Loucy (cell line): ENCODE measurements around the gene TKT.

Experiments used
- H2AFZ ChIP-seq: fragments of 200-600 bp; sonication (generic); 2 replicates; pipeline ENCODE4 v1.6.0; 2016; ENCODE audit warnings: antibody characterized with exemption, mild to moderate bottlenecking, low read length, moderate library complexity
- H3F3A ChIP-seq: fragments of 200-600 bp; 2 replicates; pipeline ENCODE4 v1.6.0; 2016; ENCODE audit warnings: antibody characterized with exemption, low read depth, mild to moderate bottlenecking
- H3K27me3 ChIP-seq: fragments of 200-600 bp; sonication (generic); 2 replicates; pipeline ENCODE4 v1.6.1; 2014; ENCODE audit warnings: low read length, mild to moderate bottlenecking; ENCODE audit not compliant: insufficient read depth, poor library complexity, severe bottlenecking
- H3K36me3 ChIP-seq: fragments of 200-600 bp; sonication (generic); 2 replicates; pipeline ENCODE4 v1.6.1; 2016; ENCODE audit warnings: low read length; ENCODE audit not compliant: insufficient read depth
- H3K4me1 ChIP-seq: fragments of 200-600 bp; sonication (generic); 2 replicates; pipeline ENCODE4 v1.5.1; 2014; ENCODE audit warnings: low read length, mild to moderate bottlenecking; ENCODE audit not compliant: insufficient read depth, poor library complexity, severe bottlenecking
- H3K4me2 ChIP-seq: fragments of 200-600 bp; sonication (generic); 2 replicates; pipeline ENCODE4 v1.6.0; 2014; ENCODE audit warnings: antibody characterized with exemption, low read length, low read depth, mild to moderate bottlenecking; ENCODE audit not compliant: poor library complexity, severe bottlenecking
- H3K4me3 ChIP-seq: fragments of 200-600 bp; sonication (generic); 2 replicates; pipeline ENCODE4 v1.5.1; 2014; ENCODE audit warnings: low read length, mild to moderate bottlenecking, mixed read lengths; ENCODE audit not compliant: poor library complexity, severe bottlenecking
- H3K79me2 ChIP-seq: fragments of 200-600 bp; sonication (generic); 2 replicates; pipeline ENCODE4 v1.6.1; 2014; ENCODE audit warnings: low read length; ENCODE audit not compliant: insufficient read depth
- H3K9ac ChIP-seq: fragments of 200-600 bp; sonication (generic); 2 replicates; pipeline ENCODE4 v1.6.0; 2014; ENCODE audit warnings: mild to moderate bottlenecking, low read depth, low read length, moderate library complexity; ENCODE audit not compliant: poor library complexity, severe bottlenecking
- H3K9me2 ChIP-seq: fragments of 200-600 bp; sonication (generic); replicated peaks from 2 replicates; pipeline ENCODE4 v1.6.1; 2016; ENCODE audit warnings: low read depth, low read length, mixed read lengths
- H3K9me3 ChIP-seq: fragments of 200-600 bp; sonication (generic); 2 replicates; pipeline ENCODE4 v1.6.1; 2014; ENCODE audit warnings: mild to moderate bottlenecking, antibody characterized with exemption, low read length, low read depth; ENCODE audit not compliant: insufficient read depth
- H4K20me1 ChIP-seq: fragments of 200-600 bp; sonication (generic); 2 replicates; pipeline ENCODE4 v1.6.0; 2014; ENCODE audit warnings: antibody characterized with exemption, low read length, mild to moderate bottlenecking; ENCODE audit not compliant: insufficient read depth, poor library complexity, severe bottlenecking
- CTCF ChIP-seq: fragments of 200-600 bp; sonication (generic); conservative IDR thresholded peaks from 2 replicates; pipeline ENCODE4 v1.5.1; 2014; ENCODE audit warnings: mild to moderate bottlenecking, antibody characterized with exemption, low read length
- EZH2phosphoT487 ChIP-seq: fragments of 200-600 bp; IDR thresholded peaks from 2 replicates; pipeline ENCODE4 v1.6.1; 2018; ENCODE audit warnings: antibody characterized with exemption, mild to moderate bottlenecking, moderate library complexity, borderline replicate concordance

TKT gene

DNA sequence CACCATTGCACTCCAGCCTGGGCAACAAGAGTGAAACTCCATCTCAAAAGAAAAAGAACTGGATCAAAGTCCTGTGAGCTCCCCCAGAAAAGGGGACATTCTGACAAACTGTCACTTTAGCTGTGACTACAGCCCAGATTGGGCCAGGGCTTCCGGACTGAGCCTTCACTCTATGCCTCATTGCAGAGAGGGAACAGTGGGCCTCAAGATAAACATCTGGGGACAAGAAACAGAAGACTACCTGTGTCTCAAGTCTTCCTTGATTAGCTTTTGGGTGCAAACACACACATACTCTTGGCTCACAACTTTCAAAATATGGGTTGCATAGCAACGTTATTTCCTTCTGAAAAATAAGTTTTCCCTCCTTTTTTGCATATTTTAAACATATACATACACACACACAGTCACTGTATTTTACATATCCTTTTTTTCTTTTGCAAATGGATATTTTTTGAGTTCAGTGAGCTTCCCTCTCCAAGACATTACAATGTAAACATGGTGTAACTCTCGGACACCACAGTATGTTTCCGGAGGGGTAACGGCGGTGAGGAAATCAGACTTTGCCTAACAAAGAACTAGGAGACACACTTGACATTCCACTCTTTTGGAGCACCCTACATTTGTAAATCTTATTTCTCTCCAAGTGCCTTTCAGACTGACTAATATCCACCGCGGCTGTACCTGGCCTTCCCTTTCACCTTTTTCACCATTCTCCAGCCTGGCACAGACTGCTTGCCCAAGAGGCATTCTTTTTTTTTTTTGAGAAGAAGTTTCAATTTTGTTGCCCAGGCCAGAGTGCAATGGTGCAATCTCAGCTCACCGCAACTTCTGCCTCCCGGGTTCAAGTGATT is 3.5 kb downstream of the TKT start:
- H3K27me3 ChIP-seq: no peaks in the 10 kb centered on the region
- peak overlapping the region; percentile 92 for H3K4me3 ChIP-seq
- H3K9me3 ChIP-seq: no peaks in the 10 kb centered on the region
- no peaks in the 10 kb centered on the region for H3K9me2 ChIP-seq
- no peaks in the 10 kb centered on the region for H3K36me3 ChIP-seq
- H3K4me2 ChIP-seq: peak overlapping the region; percentile 99
- no peaks in the 10 kb centered on the region for H3F3A ChIP-seq
- H3K9ac ChIP-seq: no peak overlapping the region
- H2AFZ ChIP-seq: no peak overlapping the region
- H3K4me1 ChIP-seq: peaks cover 52% of the 10 kb centered on the region
- peaks cover 84% of the 10 kb centered on the region for H3K79me2 ChIP-seq
- peaks cover 70% of the 10 kb centered on the region for H4K20me1 ChIP-seq
- TF ChIP-seq CTCF (no peak), EZH2phosphoT487 (no peak)

- TF ChIP-seq CTCF (no peak), EZH2phosphoT487 (no peak)
- H3K4me2 ChIP-seq: peak overlapping the region; percentile 99
- peaks cover 52% of the 10 kb centered on the region for H3K4me1 ChIP-seq
- peaks cover 76% of the 10 kb centered on the region for H4K20me1 ChIP-seq
- H2AFZ ChIP-seq: no peak overlapping the region
- H3K9me3 ChIP-seq: no peaks in the 10 kb centered on the region
- H3K79me2 ChIP-seq: peaks cover 97% of the 10 kb centered on the region
- H3F3A ChIP-seq: no peaks in the 10 kb centered on the region
- H3K9ac ChIP-seq: peak overlapping the region; percentile 48
- peaks cover 4% of the 10 kb centered on the region; the same call in 1 of the 2 replicates for H3K36me3 ChIP-seq
- no peaks in the 10 kb centered on the region for H3K27me3 ChIP-seq
- peak overlapping the region; percentile 92 for H3K4me3 ChIP-seq
- H3K9me2 ChIP-seq: no peaks in the 10 kb centered on the region
Measured at GRCh38 chr3:53250881-53251605, 4.8 kb downstream of the TKT start.

DNA sequence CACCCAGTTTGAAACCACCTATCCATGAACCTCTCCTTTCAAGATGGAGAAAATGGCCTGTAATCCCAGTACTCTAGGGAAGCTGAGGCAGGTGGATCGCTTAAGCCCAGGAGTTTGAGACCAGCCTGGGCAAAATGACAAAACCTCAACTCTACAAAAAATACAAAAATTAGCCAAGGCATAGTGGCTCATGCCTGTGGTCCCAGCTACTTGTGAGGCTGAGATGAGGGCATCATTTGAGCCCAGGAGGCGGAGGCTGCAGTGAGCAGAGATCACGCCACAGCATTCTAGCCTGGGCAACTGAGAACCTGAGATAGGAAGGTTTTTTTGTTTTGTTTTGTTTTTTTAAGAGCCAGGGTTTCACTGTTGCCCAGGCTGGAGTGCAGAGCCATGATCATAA is 5.4 kb downstream of the TKT start:
- Histone ChIP-seq H3F3A (no peaks in the 10 kb centered on the region), H3K4me1 (peaks cover 52% of the 10 kb centered on the region)

More for the DNA sequence above, 5.4 kb downstream of the TKT start:
- Histone ChIP-seq H3K9me3 (no peaks in the 10 kb centered on the region), H3K9ac (no peak overlapping the region), H3K4me2 (peak overlapping the region; percentile 99), H2AFZ (no peak overlapping the region), H3K4me3 (peak overlapping the region; percentile 92), H3K79me2 (peaks cover 100% of the 10 kb centered on the region), H3K27me3 (no peaks in the 10 kb centered on the region), H3K9me2 (no peaks in the 10 kb centered on the region), H4K20me1 (peaks cover 78% of the 10 kb centered on the region), H3K36me3 (peaks cover 5% of the 10 kb centered on the region; the same call in 1 of the 2 replicates)
- TF ChIP-seq EZH2phosphoT487: no peak
